SU-DHL-6 (cell line): ENCODE data around the gene PRRX2.

Source experiments
- CTCF ChIP-seq: fragments of 200-600 bp; sonication (generic); IDR thresholded peaks from one replicate; pipeline ENCODE4 v1.5.1; 2017; ENCODE audit warnings: antibody characterized with exemption, mild to moderate bottlenecking, low read length, moderate library complexity; ENCODE audit not compliant: insufficient read depth, poor library complexity, severe bottlenecking
- EZH2phosphoT487 ChIP-seq: fragments of 200-600 bp; sonication (generic), shearing (Covaris generic); conservative IDR thresholded peaks from 2 replicates; pipeline ENCODE4 v1.6.1; 2018; ENCODE audit warnings: mild to moderate bottlenecking, antibody characterized with exemption, low read length, moderate library complexity, mixed read lengths

DNA sequence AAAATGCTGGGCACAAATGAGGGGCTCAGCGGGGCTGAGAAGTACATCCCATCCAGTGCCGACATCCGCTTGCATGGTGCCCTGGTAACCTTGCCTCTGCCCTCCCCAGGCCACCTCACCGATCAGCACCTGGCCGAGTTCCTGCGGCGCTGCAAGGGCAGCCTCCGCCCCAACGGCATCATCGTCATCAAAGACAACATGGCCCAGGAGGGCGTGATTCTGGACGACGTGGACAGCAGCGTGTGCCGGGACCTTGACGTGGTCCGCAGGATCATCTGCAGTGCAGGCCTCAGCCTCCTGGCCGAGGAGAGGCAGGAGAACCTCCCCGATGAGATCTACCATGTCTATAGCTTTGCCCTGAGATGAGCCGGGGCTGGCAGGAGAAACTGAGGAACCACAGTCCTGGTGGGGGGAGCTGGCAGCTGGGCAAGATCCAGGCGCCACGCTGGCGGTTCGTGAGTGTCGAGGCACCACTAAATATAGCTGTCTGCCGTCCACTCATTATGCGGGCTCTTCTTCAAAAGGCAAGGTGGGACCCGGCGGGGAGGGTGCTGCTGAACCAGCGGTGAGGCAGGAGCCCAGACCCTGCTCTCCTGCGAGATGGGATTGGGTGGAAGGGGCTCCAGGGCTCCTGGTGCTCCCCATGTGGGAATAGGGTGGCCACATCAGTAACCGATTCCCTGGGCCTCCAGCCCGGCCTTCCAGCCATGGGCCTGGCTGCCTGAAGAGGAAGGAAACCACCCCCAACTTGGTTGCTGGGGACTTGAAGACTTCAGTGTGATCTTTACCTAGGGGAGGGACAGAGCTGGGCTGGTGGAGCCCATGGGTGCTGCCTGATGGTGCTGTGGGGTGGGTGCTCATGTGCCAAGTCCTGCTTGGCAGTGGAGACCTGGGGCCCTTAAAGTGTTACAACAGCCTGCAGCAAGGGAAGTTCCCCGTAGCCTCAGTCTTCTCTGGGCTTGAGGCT lies 30.1 kb upstream of the PRRX2 start:
- TF ChIP-seq CTCF (no peak), EZH2phosphoT487 (no peak)
